HepG2 (cell line): ENCODE data around the gene RNF149. TPM values are rescaled to one million over a fixed set of nuclear protein-coding genes. Genes with fewer than 3 reads are reported as not detected.

ENCODE experiments used
- BHLHE40 ChIP-seq: IDR thresholded peaks from 2 replicates; pipeline ENCODE4 v1.6.1; 2011; ENCODE audit warnings: low read length, improper control_type of control experiment
- BRF2 ChIP-seq: sonication (generic); formaldehyde crosslinking; IDR thresholded peaks from 2 replicates; pipeline ENCODE4 v1.8.1; 2022; ENCODE audit warnings: mild to moderate bottlenecking, missing genetic modification reagents
- EED ChIP-seq: sonication (generic); formaldehyde crosslinking; IDR thresholded peaks from 2 replicates; pipeline ENCODE4 v1.5.0; 2020; ENCODE audit warnings: mild to moderate bottlenecking, missing genetic modification reagents
- NR0B2 ChIP-seq: sonication (generic); formaldehyde crosslinking; IDR thresholded peaks from 2 replicates; pipeline ENCODE4 v1.4.0; 2020; ENCODE audit warnings: mild to moderate bottlenecking, missing genetic modification reagents
- PATZ1 ChIP-seq: sonication (generic); formaldehyde crosslinking; IDR thresholded peaks from 2 replicates; pipeline ENCODE4 v1.4.0; 2020; ENCODE audit warnings: missing genetic modification reagents
- PHF21A ChIP-seq: sonication (generic); formaldehyde crosslinking; IDR thresholded peaks from 2 replicates; pipeline ENCODE4 v1.5.0; 2020; ENCODE audit warnings: mild to moderate bottlenecking, missing genetic modification reagents
- RCOR2 ChIP-seq: IDR thresholded peaks from 2 replicates; pipeline ENCODE4 v1.6.1; 2016; ENCODE audit warnings: missing biosample characterization, missing genetic modification reagents
- SIN3A ChIP-seq: IDR thresholded peaks from 2 replicates; pipeline ENCODE4 v1.6.1; 2011; ENCODE audit warnings: low read depth, mild to moderate bottlenecking, control low read depth, low read length, borderline replicate concordance
- TBX3 ChIP-seq: fragments of 450-650 bp; IDR thresholded peaks from 2 replicates; pipeline ENCODE4 v1.6.1; 2017; ENCODE audit warnings: antibody characterized with exemption, mild to moderate bottlenecking, inconsistent platforms, borderline replicate concordance
- TFAP4 ChIP-seq: sonication (generic); IDR thresholded peaks from 2 replicates; pipeline ENCODE4 v1.6.1; 2016; ENCODE audit warnings: low read depth, borderline replicate concordance
- TOPORS ChIP-seq: sonication (generic); formaldehyde crosslinking; IDR thresholded peaks from 2 replicates; pipeline ENCODE4 v1.8.0; 2023; ENCODE audit warnings: mild to moderate bottlenecking, missing genetic modification reagents
- ZFY ChIP-seq: sonication (generic); formaldehyde crosslinking; IDR thresholded peaks from 2 replicates; pipeline ENCODE4 v1.4.0; 2020; ENCODE audit warnings: missing genetic modification reagents
- ZNF660 ChIP-seq: sonication (generic); formaldehyde crosslinking; IDR thresholded peaks from 2 replicates; pipeline ENCODE4 v1.5.1; 2020; ENCODE audit warnings: mild to moderate bottlenecking, low read depth, missing genetic modification reagents, borderline replicate concordance
- ZNF75D ChIP-seq: sonication (generic); formaldehyde crosslinking; IDR thresholded peaks from 2 replicates; pipeline ENCODE4 v1.8.1; 2023; ENCODE audit warnings: missing genetic modification reagents, mild to moderate bottlenecking, borderline replicate concordance
- ZNF879 ChIP-seq: sonication (generic); formaldehyde crosslinking; IDR thresholded peaks from 2 replicates; pipeline ENCODE4 v1.8.1; 2023; ENCODE audit warnings: missing genetic modification reagents
- polyA plus RNA-seq, 8 experiments: library from polyadenylated mRNA; depleted of rRNA in 3 of 8; stranded (reverse) in 7 of 8; unstranded in 1 of 8; fragments of >200 nt; fragmentation: Illumina TruSeq in 4 of 8; extraction: Trizol in 4 of 8; gene quantifications; 2 replicates each; pipeline versions ENCODE4 v1.2.1 to v1.2.3, GENCODE V29; 2011 to 2016; ENCODE audit warnings: low read depth in 4 of 8, missing spikeins in 1 of 8, mixed read lengths in 1 of 8; ENCODE audit not compliant: insufficient read depth in 1 of 8
- total RNA-seq, 5 experiments: library from RNA; depleted of rRNA; stranded (reverse); fragments of >200 nt; fragmentation: Illumina TruSeq; extraction: Trizol; gene quantifications; 2 replicates each; pipeline ENCODE4 v1.2.3, GENCODE V29; 2016; ENCODE audit warnings: low read depth in 1 of 5
- TF ChIP-seq, protein P1 (sequence below): sonication (generic); formaldehyde crosslinking; IDR thresholded peaks from 2 replicates; pipeline ENCODE4 v1.4.0; 2020; ENCODE audit warnings: mild to moderate bottlenecking, missing genetic modification reagents
- TF ChIP-seq, protein P2 (sequence below): IDR thresholded peaks from 2 replicates; pipeline ENCODE4 v1.6.1; 2016; ENCODE audit warnings: missing biosample characterization, missing genetic modification reagents, low read depth
- TF ChIP-seq, protein P3 (sequence below): sonication (generic); formaldehyde crosslinking; IDR thresholded peaks from 2 replicates; pipeline ENCODE4 v1.8.1; 2023; ENCODE audit warnings: mild to moderate bottlenecking, missing genetic modification reagents
- TF ChIP-seq, protein P4 (sequence below): sonication (generic); formaldehyde crosslinking; IDR thresholded peaks from 2 replicates; pipeline ENCODE4 v1.4.0; 2020; ENCODE audit warnings: missing genetic modification reagents

Gene RNF149
- total and polyA plus RNA-seq, 2 of the 13 experiments (the other 11 are each of a cell fraction or from before 2014, with no cell fraction given) = 87.6 to 109 TPM

DNA sequence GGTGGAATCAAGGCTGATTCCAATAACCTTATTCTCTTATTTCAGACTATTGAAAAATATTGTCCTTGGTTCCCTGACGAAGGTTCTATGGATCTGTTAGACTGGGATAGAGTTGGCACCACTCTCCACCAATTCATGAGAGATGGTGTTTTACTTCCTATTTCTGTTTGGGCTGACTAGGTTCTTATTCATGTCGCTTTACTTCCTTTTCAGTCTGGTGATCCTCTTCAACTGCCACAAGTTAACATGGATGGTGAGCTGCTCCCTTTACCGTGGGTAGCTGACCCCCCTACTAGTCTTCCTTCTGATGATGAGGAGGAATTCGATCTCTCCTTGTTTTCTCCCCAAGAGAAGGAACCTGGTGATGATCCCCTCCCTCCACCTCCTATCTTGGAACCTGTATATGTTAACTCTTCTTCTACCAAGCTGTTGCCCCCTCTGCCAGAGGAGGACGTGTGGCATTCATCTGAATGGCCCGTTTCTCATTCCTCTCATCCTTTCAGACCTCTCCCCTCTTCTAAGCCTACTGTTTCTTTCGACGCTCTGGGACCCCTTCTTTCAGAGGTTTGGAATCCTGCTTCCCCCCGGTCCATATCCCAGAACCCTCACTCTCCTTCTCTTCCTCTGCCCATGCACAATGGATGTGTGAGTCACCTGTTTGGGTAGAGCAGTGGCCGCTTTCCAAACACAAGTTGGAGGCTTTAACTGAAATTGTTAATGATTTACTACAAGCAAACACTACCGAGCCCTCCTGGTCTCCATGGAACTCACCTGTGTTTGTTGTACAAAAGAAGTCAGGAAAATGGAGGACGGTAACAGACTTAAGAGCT lies 69.4 kb downstream of the RNF149 start (continued):
- TF ChIP-seq PATZ1 (CRISPR knock-in tag) (peak; percentile 45), PHF21A (CRISPR knock-in tag) (no peak), ZNF75D (CRISPR knock-in tag) (no peak), EED (CRISPR knock-in tag) (no peak), NR0B2 (no peak), TFAP4 (peak; percentile 93), SIN3A (no peak), ZFY (no peak), BHLHE40 (no peak), TOPORS (CRISPR knock-in tag) (no peak; the same call in 1 of the 2 replicates), ZNF879 (CRISPR knock-in tag) (no peak), RCOR2 (CRISPR knock-in tag) (peak; percentile 37; the same call in 1 of the 2 replicates), ZNF660 (CRISPR knock-in tag) (no peak), TBX3 (no peak), BRF2 (CRISPR knock-in tag) (no peak)
- TF ChIP-seq, protein P1, sequence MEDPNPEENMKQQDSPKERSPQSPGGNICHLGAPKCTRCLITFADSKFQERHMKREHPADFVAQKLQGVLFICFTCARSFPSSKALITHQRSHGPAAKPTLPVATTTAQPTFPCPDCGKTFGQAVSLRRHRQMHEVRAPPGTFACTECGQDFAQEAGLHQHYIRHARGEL (CRISPR knock-in tag) = no peak
- TF ChIP-seq, protein P2, sequence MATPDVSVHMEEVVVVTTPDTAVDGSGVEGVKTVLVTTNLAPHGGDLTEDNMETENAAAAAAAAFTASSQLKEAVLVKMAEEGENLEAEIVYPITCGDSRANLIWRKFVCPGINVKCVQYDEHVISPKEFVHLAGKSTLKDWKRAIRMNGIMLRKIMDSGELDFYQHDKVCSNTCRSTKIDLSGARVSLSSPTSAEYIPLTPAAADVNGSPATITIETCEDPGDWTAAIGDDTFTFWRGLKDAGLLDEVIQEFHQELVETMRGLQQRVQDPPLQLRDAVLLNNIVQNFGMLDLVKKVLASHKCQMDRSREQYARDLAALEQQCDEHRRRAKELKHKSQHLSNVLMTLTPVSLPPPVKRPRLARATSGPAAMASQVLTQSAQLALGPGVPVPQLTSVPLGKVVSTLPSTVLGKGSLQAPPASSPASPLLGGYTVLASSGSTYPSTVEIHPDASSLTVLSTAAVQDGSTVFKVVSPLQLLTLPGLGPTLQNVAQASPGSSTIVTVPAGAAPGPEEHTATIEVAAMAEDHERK (CRISPR knock-in tag) = no peak
- TF ChIP-seq, protein P3, sequence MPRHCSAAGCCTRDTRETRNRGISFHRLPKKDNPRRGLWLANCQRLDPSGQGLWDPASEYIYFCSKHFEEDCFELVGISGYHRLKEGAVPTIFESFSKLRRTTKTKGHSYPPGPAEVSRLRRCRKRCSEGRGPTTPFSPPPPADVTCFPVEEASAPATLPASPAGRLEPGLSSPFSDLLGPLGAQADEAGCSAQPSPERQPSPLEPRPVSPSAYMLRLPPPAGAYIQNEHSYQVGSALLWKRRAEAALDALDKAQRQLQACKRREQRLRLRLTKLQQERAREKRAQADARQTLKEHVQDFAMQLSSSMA (CRISPR knock-in tag) = no peak
- TF ChIP-seq, protein P4, sequence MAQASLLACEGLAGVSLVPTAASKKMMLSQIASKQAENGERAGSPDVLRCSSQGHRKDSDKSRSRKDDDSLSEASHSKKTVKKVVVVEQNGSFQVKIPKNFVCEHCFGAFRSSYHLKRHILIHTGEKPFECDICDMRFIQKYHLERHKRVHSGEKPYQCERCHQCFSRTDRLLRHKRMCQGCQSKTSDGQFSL (CRISPR knock-in tag) = no peak
